Measurements from ENCODE around the gene NMRK1. TPM values are rescaled to one million over a fixed set of nuclear protein-coding genes. Genes with fewer than 3 reads are reported as not detected.

The NMRK1 gene
- total and polyA plus RNA-seq, 7 donors = 5.6 to 53.9 (median 21.0) TPM

- no peak for TF ChIP-seq POLR2A (IDR thresholded peaks at IDR 0.05)
- no peak for TF ChIP-seq CTCF (IDR thresholded peaks at IDR 0.05)
- TF ChIP-seq POLR2AphosphoS5 (IDR thresholded peaks at IDR 0.05) = no peak
- no peak for TF ChIP-seq EP300 (IDR thresholded peaks at IDR 0.05)
- Histone ChIP-seq H3K27me3 (no peaks in the 10 kb centered on the region), H3K36me3 (no peaks in the 10 kb centered on the region), H3K9me3 (no peaks in the 10 kb centered on the region), H3K27ac (no peak overlapping the region), H3K4me1 (peaks cover 0 to 27% (median 13%) of the 10 kb centered on the region in 4 donors), H3K4me3 (no peak overlapping the region)
- intact Hi-C loops (cut with DNase I) = no loop called here
- no peak for DNase-seq
Measured at GRCh38 chr9:75023846-75024245, 64.1 kb downstream of the NMRK1 start.

GRCh38 chr9:75019654-75020053 is 68.3 kb downstream of the NMRK1 start:
- Histone ChIP-seq H3K36me3 (no peaks in the 10 kb centered on the region), H3K4me1 (no peaks in the 10 kb centered on the region), H3K9me3 (no peaks in the 10 kb centered on the region), H3K27ac (no peak overlapping the region), H3K27me3 (no peaks in the 10 kb centered on the region), H3K4me3 (no peak overlapping the region)
- intact Hi-C loops (cut with DNase I) = no loop called here
- DNase-seq = no peak
- WGBS, 2 donors = 89 to 92% methylated on average over 1 of the region's 1 CpG
- TF ChIP-seq EP300 (IDR thresholded peaks at IDR 0.05) (no peak), POLR2A (IDR thresholded peaks at IDR 0.05) (no peak), POLR2AphosphoS5 (IDR thresholded peaks at IDR 0.05) (no peak), CTCF (IDR thresholded peaks at IDR 0.05) (no peak)

- no peak for DNase-seq
- H3K27ac ChIP-seq = no peak overlapping the region
- H3K4me3 ChIP-seq = no peak overlapping the region
- H3K9me3 ChIP-seq = no peaks in the 10 kb centered on the region
- intact Hi-C loops (cut with DNase I) = no loop called here
- WGBS, 2 donors = 95 to 98% methylated on average over 5 of the region's 5 CpGs
- no peaks in the 10 kb centered on the region for H3K36me3 ChIP-seq
- H3K4me1 ChIP-seq = no peaks in the 10 kb centered on the region
- no peaks in the 10 kb centered on the region for H3K27me3 ChIP-seq
- TF ChIP-seq POLR2A (IDR thresholded peaks at IDR 0.05) = no peak
- no peak for TF ChIP-seq CTCF (IDR thresholded peaks at IDR 0.05)
- no peak for TF ChIP-seq POLR2AphosphoS5 (IDR thresholded peaks at IDR 0.05)
Measured at GRCh38 chr9:75019022-75019421, 68.9 kb downstream of the NMRK1 start.

GRCh38 chr9:75017378-75017777 is 70.6 kb downstream of the NMRK1 start:
- no peak for DNase-seq
- intact Hi-C loops (cut with DNase I) = no loop called here
- WGBS, 2 donors = 25 to 62% methylated on average over 3 of the region's 3 CpGs

More at GRCh38 chr9:75017378-75017777, 70.6 kb downstream of the NMRK1 start:
- Histone ChIP-seq H3K36me3 (peaks cover 0 to 6% (median 0%) of the 10 kb centered on the region in 4 donors), H3K4me1 (no peaks in the 10 kb centered on the region), H3K27ac (no peak overlapping the region), H3K27me3 (no peaks in the 10 kb centered on the region), H3K9me3 (no peaks in the 10 kb centered on the region), H3K4me3 (no peak overlapping the region)
- TF ChIP-seq POLR2A (IDR thresholded peaks at IDR 0.05) (no peak), CTCF (IDR thresholded peaks at IDR 0.05) (no peak), POLR2AphosphoS5 (IDR thresholded peaks at IDR 0.05) (no peak), EP300 (IDR thresholded peaks at IDR 0.05) (no peak)
